Ectodermal cell (in vitro differentiated cells): ENCODE results near the gene YWHAH.
"Not testable (repeated sequence)": the region's sequence is repeated elsewhere in the genome, so short reads cannot be mapped to it uniquely, and the experiment has no call there.

ENCODE experiments used
- H3K27ac ChIP-seq: 2 replicates; pipeline ENCODE4 v1.7.0; 2013; ENCODE audit warnings: mild to moderate bottlenecking, low read depth, low read length; ENCODE audit not compliant: insufficient read depth, poor library complexity, severe bottlenecking
- H3K27me3 ChIP-seq: 2 replicates; pipeline ENCODE4 v1.7.0; 2013; ENCODE audit warnings: mild to moderate bottlenecking, low read length; ENCODE audit not compliant: insufficient read depth, control insufficient read depth, poor library complexity, severe bottlenecking
- H3K36me3 ChIP-seq: one replicate; pipeline ENCODE4 v1.7.0; 2013; ENCODE audit warnings: low read length; ENCODE audit not compliant: control insufficient read depth, insufficient read depth
- H3K4me1 ChIP-seq: one replicate; pipeline ENCODE4 v1.7.0; 2013; ENCODE audit warnings: low read length; ENCODE audit not compliant: control insufficient read depth, insufficient read depth
- H3K4me3 ChIP-seq: 2 replicates; pipeline ENCODE4 v1.7.0; 2013; ENCODE audit warnings: low read depth, low read length, control low read depth; ENCODE audit not compliant: insufficient read depth
- H3K9me3 ChIP-seq: 2 replicates; pipeline ENCODE4 v1.7.0; 2013; ENCODE audit warnings: mild to moderate bottlenecking, low read length, moderate library complexity; ENCODE audit not compliant: control insufficient read depth
- WGBS, 2 experiments: methylation state at CpG; one replicate each; pipeline ENCODE4 v1.1.7; 2013; ENCODE audit warnings: missing lambda C conversion rate in 2 of 2; 5-methylcytosine and 5-hydroxymethylcytosine counted together

YWHAH gene

GRCh38 chr22:31973739-31974138, 29.4 kb downstream of the YWHAH start:
- WGBS, 2 experiments = 83 to 85% methylated on average over 5 of the region's 5 CpGs
- Histone ChIP-seq H3K9me3 (no peaks in the 10 kb centered on the region), H3K27me3 (peaks cover 8% of the 10 kb centered on the region), H3K27ac (no peak overlapping the region), H3K36me3 (no peaks in the 10 kb centered on the region), H3K4me3 (no peak overlapping the region), H3K4me1 (no peaks in the 10 kb centered on the region)

GRCh38 chr22:31977141-31977841, 33.0 kb downstream of the YWHAH start:
- no peaks in the 10 kb centered on the region for H3K36me3 ChIP-seq
- no peak overlapping the region for H3K27ac ChIP-seq
- no peaks in the 10 kb centered on the region for H3K9me3 ChIP-seq
- no peak overlapping the region for H3K4me3 ChIP-seq
- H3K27me3 ChIP-seq = no peaks in the 10 kb centered on the region
- 21 to 25% methylated on average over 9 of the region's 9 CpGs for WGBS, 2 experiments
- no peaks in the 10 kb centered on the region for H3K4me1 ChIP-seq

- no peak overlapping the region for H3K4me3 ChIP-seq
- H3K4me1 ChIP-seq = no peaks in the 10 kb centered on the region
- no peaks in the 10 kb centered on the region for H3K36me3 ChIP-seq
- H3K27ac ChIP-seq = no peak overlapping the region
- H3K27me3 ChIP-seq = no peaks in the 10 kb centered on the region
- 90 to 94% methylated on average over 3 of the region's 3 CpGs for WGBS, 2 experiments
- no peaks in the 10 kb centered on the region for H3K9me3 ChIP-seq
Observed at GRCh38 chr22:31977939-31978338, 33.6 kb downstream of the YWHAH start.

- WGBS, 2 experiments = 89 to 91% methylated on average over 4 of the region's 4 CpGs
- no peak overlapping the region for H3K27ac ChIP-seq
- no peaks in the 10 kb centered on the region for H3K27me3 ChIP-seq
- H3K9me3 ChIP-seq = no peaks in the 10 kb centered on the region
- no peaks in the 10 kb centered on the region for H3K4me1 ChIP-seq
- no peaks in the 10 kb centered on the region for H3K36me3 ChIP-seq
- no peak overlapping the region for H3K4me3 ChIP-seq
Observed at GRCh38 chr22:31980628-31981027, 36.3 kb downstream of the YWHAH start.

GRCh38 chr22:31981976-31982375, 37.6 kb downstream of the YWHAH start:
- H3K4me1 ChIP-seq, H3K27ac ChIP-seq, H3K27me3 ChIP-seq, H3K4me3 ChIP-seq, H3K9me3 ChIP-seq, H3K36me3 ChIP-seq: not testable (repeated sequence)
- WGBS, 2 experiments = 81 to 84% methylated on average over 8 of the region's 8 CpGs

- Histone ChIP-seq H3K4me1 (no peaks in the 10 kb centered on the region), H3K36me3 (no peaks in the 10 kb centered on the region), H3K27me3 (no peaks in the 10 kb centered on the region), H3K4me3 (no peak overlapping the region), H3K9me3 (no peaks in the 10 kb centered on the region), H3K27ac (no peak overlapping the region)
- 80 to 85% methylated on average over 6 of the region's 6 CpGs for WGBS, 2 experiments
Observed at GRCh38 chr22:31983911-31984656, 39.7 kb downstream of the YWHAH start.

GRCh38 chr22:31987218-31987617, 42.9 kb downstream of the YWHAH start:
- 85 to 86% methylated on average over 1 of the region's 1 CpG for WGBS, 2 experiments
- Histone ChIP-seq H3K27ac (no peak overlapping the region), H3K9me3 (no peaks in the 10 kb centered on the region), H3K4me3 (no peak overlapping the region), H3K4me1 (no peaks in the 10 kb centered on the region), H3K27me3 (no peaks in the 10 kb centered on the region), H3K36me3 (no peaks in the 10 kb centered on the region)

- WGBS, 2 experiments = 94 to 97% methylated on average over 4 of the region's 4 CpGs
- Histone ChIP-seq H3K9me3 (no peaks in the 10 kb centered on the region), H3K4me1 (no peaks in the 10 kb centered on the region), H3K4me3 (no peak overlapping the region), H3K36me3 (no peaks in the 10 kb centered on the region), H3K27ac (no peak overlapping the region), H3K27me3 (no peaks in the 10 kb centered on the region)
Observed at GRCh38 chr22:31991102-31991839, 46.9 kb downstream of the YWHAH start.

GRCh38 chr22:31995046-31995445, 50.7 kb downstream of the YWHAH start:
- Histone ChIP-seq H3K9me3 (no peaks in the 10 kb centered on the region), H3K27ac (no peak overlapping the region), H3K27me3 (no peaks in the 10 kb centered on the region), H3K36me3 (no peaks in the 10 kb centered on the region), H3K4me1 (no peaks in the 10 kb centered on the region), H3K4me3 (no peak overlapping the region)
- 83 to 92% methylated on average over 2 to 3 of the region's 3 CpGs for WGBS, 2 experiments

- no peak overlapping the region for H3K27ac ChIP-seq
- no peaks in the 10 kb centered on the region for H3K4me1 ChIP-seq
- no peaks in the 10 kb centered on the region for H3K36me3 ChIP-seq
- H3K9me3 ChIP-seq = no peaks in the 10 kb centered on the region
- WGBS, 2 experiments = 86 to 89% methylated on average over 3 of the region's 3 CpGs
- H3K4me3 ChIP-seq = no peak overlapping the region
- H3K27me3 ChIP-seq = no peaks in the 10 kb centered on the region
Observed at GRCh38 chr22:31995807-31996206, 51.5 kb downstream of the YWHAH start.
